SK-N-SH (cell line): ENCODE results near the gene SCNN1A. TPM values are rescaled to one million over a fixed set of nuclear protein-coding genes. Genes with fewer than 3 reads are reported as not detected.

Source experiments
- CTCF ChIA-PET: fragments of 300-600, 350-600 bp; formaldehyde crosslinking; extraction: SDS; loops from one replicate; lab custom pipeline; 2021; lab: Yijun Ruan, JAX
- POLR2A ChIA-PET: fragments of 350-600 bp; sonication (Branson Sonifier 250); formaldehyde crosslinking; extraction: SDS; loops from one replicate; lab custom pipeline; 2020; ENCODE audit warnings: antibody characterized with exemption, inconsistent platforms; lab: Yijun Ruan, JAX
- DNase-seq: peaks from one replicate; pipeline ENCODE4 v3.0.0; 2012
- H2AFZ ChIP-seq: fragments of 200-600 bp; sonication (generic); 2 replicates; pipeline ENCODE4 v1.8.1; 2016; ENCODE audit warnings: antibody characterized with exemption, mild to moderate bottlenecking, low read depth
- H3F3A ChIP-seq: fragments of 200-600 bp; sonication (generic); replicated peaks from 2 replicates; pipeline ENCODE3; 2016; ENCODE audit warnings: antibody characterized with exemption, mild to moderate bottlenecking; ENCODE audit not compliant: insufficient read depth
- H3K27ac ChIP-seq, 2 experiments: fragments of 200-500 bp in 1 of 2; fragments of 200-600 bp in 1 of 2; sonication (Bioruptor generic) in 1 of 2; sonication (generic), shearing (Covaris generic) in 1 of 2; 2 replicates each; pipeline versions ENCODE4 v1.5.1 to v1.6.1; 2014 to 2016; ENCODE audit warnings: low read depth in 2 of 2, inconsistent platforms in 1 of 2, low read length in 1 of 2, mild to moderate bottlenecking in 1 of 2, mixed read lengths in 1 of 2
- H3K27me3 ChIP-seq: fragments of 200-600 bp; sonication (generic), shearing (Covaris generic); 2 replicates; pipeline ENCODE4 v1.6.1; 2016; ENCODE audit warnings: mixed run types; ENCODE audit not compliant: insufficient read depth
- H3K36me3 ChIP-seq, 2 experiments: fragments of 200-500 bp in 1 of 2; fragments of 200-600 bp in 1 of 2; sonication (Bioruptor generic) in 1 of 2; sonication (generic) in 1 of 2; replicated peaks in 1 of 2; 2 replicates each; pipeline versions ENCODE3 to v1.5.1; 2014 to 2016; ENCODE audit warnings: low read length in 1 of 2, mild to moderate bottlenecking in 1 of 2; ENCODE audit not compliant: insufficient read depth in 2 of 2, control insufficient read depth in 1 of 2
- H3K4me1 ChIP-seq, 2 experiments: fragments of 200-500 bp in 1 of 2; fragments of 200-600 bp in 1 of 2; sonication (Bioruptor generic) in 1 of 2; sonication (generic), shearing (Covaris generic) in 1 of 2; 2 replicates each; pipeline versions ENCODE4 v1.5.1 to v1.6.1; 2014 to 2016; ENCODE audit warnings: low read depth in 1 of 2, low read length in 1 of 2, mixed run types in 1 of 2; ENCODE audit not compliant: insufficient read depth in 2 of 2, control insufficient read depth in 1 of 2
- H3K4me2 ChIP-seq: fragments of 200-600 bp; sonication (generic), shearing (Covaris generic); 2 replicates; pipeline ENCODE4 v1.6.1; 2017; ENCODE audit warnings: mixed run types
- H3K4me3 ChIP-seq, 2 experiments: fragments of 200-500 bp in 1 of 2; fragments of 200-600 bp in 1 of 2; sonication (Bioruptor generic) in 1 of 2; sonication (generic), shearing (Covaris generic) in 1 of 2; 2 replicates each; pipeline versions ENCODE4 v1.5.1 to v1.8.1; 2014 to 2016; ENCODE audit warnings: low read depth in 2 of 2, inconsistent platforms in 1 of 2, low read length in 1 of 2, mild to moderate bottlenecking in 1 of 2, mixed read lengths in 1 of 2, moderate library complexity in 1 of 2
- H3K79me2 ChIP-seq: fragments of 200-600 bp; sonication (generic); 2 replicates; pipeline ENCODE4 v1.8.1; 2017; ENCODE audit warnings: mild to moderate bottlenecking; ENCODE audit not compliant: insufficient read depth
- H3K9ac ChIP-seq: fragments of 200-600 bp; sonication (generic); 2 replicates; pipeline ENCODE4 v1.6.1; 2017; ENCODE audit warnings: mixed run types
- H3K9me2 ChIP-seq: fragments of 200-600 bp; sonication (generic); 2 replicates; pipeline ENCODE4 v1.6.1; 2017; ENCODE audit warnings: mixed run types
- H3K9me3 ChIP-seq: fragments of 200-600 bp; sonication (generic); 2 replicates; pipeline ENCODE4 v1.6.1; 2017; ENCODE audit warnings: mixed run types, mild to moderate bottlenecking, moderate library complexity
- H4K20me1 ChIP-seq: fragments of 200-600 bp; sonication (generic); 2 replicates; pipeline ENCODE4 v1.6.1; 2017; ENCODE audit warnings: mild to moderate bottlenecking, mixed run types; ENCODE audit not compliant: insufficient read depth
- CHD2 ChIP-seq: fragments of 150-350 bp; IDR thresholded peaks from 2 replicates; pipeline ENCODE4 v1.6.1; 2018; ENCODE audit warnings: low read length; ENCODE audit not compliant: partially characterized antibody
- ELF1 ChIP-seq: IDR thresholded peaks from 2 replicates; pipeline ENCODE4 v1.4.0; 2012
- EZH2phosphoT487 ChIP-seq: fragments of 200-600 bp; sonication (generic); IDR thresholded peaks from 2 replicates; pipeline ENCODE4 v1.6.1; 2017; ENCODE audit warnings: low read depth, mixed run types, mild to moderate bottlenecking, antibody characterized with exemption, moderate library complexity, borderline replicate concordance
- FOXJ3 ChIP-seq: sonication (generic); formaldehyde crosslinking; IDR thresholded peaks from 2 replicates; pipeline ENCODE4 v1.5.1; 2020; ENCODE audit warnings: mild to moderate bottlenecking, missing genetic modification reagents
- GABPA ChIP-seq: IDR thresholded peaks from 2 replicates; pipeline ENCODE4 v1.4.0; 2012; ENCODE audit warnings: low read depth, mild to moderate bottlenecking
- GATA2 ChIP-seq: sonication (generic); formaldehyde crosslinking; IDR thresholded peaks from 2 replicates; pipeline ENCODE4 v1.5.0; 2020; ENCODE audit warnings: mild to moderate bottlenecking, missing genetic modification reagents
- MEF2A ChIP-seq: IDR thresholded peaks from 2 replicates; pipeline ENCODE4 v1.4.0; 2012; ENCODE audit warnings: low read depth, borderline replicate concordance
- MXI1 ChIP-seq: IDR thresholded peaks from 2 replicates; pipeline ENCODE4 v1.6.1; 2012; ENCODE audit warnings: mild to moderate bottlenecking, low read depth, low read length, improper control_type of control experiment
- NRF1 ChIP-seq: IDR thresholded peaks from 2 replicates; pipeline ENCODE4 v1.6.1; 2012; ENCODE audit warnings: low read depth, mild to moderate bottlenecking, low read length
- POLR2AphosphoS5 ChIP-seq: IDR thresholded peaks from 2 replicates; pipeline ENCODE4 v1.6.1; 2012; ENCODE audit warnings: low read depth, low read length
- RFX5 ChIP-seq: IDR thresholded peaks from 2 replicates; pipeline ENCODE4 v1.6.1; 2012; ENCODE audit warnings: mild to moderate bottlenecking, improper control_type of control experiment, low read length
- SIN3A ChIP-seq: IDR thresholded peaks from 2 replicates; pipeline ENCODE4 v1.6.1; 2012; ENCODE audit warnings: low read depth, mild to moderate bottlenecking, low read length, moderate library complexity, borderline replicate concordance
- SMC3 ChIP-seq: IDR thresholded peaks from 2 replicates; pipeline ENCODE4 v1.6.1; 2012; ENCODE audit warnings: low read depth, low read length, improper control_type of control experiment
- TAF1 ChIP-seq: IDR thresholded peaks from 2 replicates; pipeline ENCODE4 v1.6.1; 2012; ENCODE audit warnings: low read depth, mild to moderate bottlenecking, low read length, moderate library complexity, borderline replicate concordance
- TCF12 ChIP-seq: IDR thresholded peaks from 2 replicates; pipeline ENCODE4 v1.4.0; 2012
- WGBS: methylation state at CpG from one replicate; pipeline ENCODE4 v1.1.6; 2017; ENCODE audit warnings: low lambda C conversion rate; 5-methylcytosine and 5-hydroxymethylcytosine counted together
- polyA plus RNA-seq, 3 experiments: library from polyadenylated mRNA; depleted of rRNA; stranded (reverse); fragments of >200 nt; gene quantifications; 2 replicates each; pipeline ENCODE4 v1.2.3, GENCODE V29; 2012
- TF ChIP-seq, protein P1 (sequence below): fragments of 200-600 bp; sonication (generic); IDR thresholded peaks from 2 replicates; pipeline ENCODE4 v1.6.1; 2017; ENCODE audit warnings: antibody characterized with exemption, mild to moderate bottlenecking, moderate library complexity
- TF ChIP-seq, protein P2 (sequence below): IDR thresholded peaks from 2 replicates; pipeline ENCODE4 v1.4.0; 2012; ENCODE audit warnings: low read depth
- TF ChIP-seq, protein P3 (sequence below): fragments of 150-350 bp; IDR thresholded peaks from 2 replicates; pipeline ENCODE4 v1.6.1; 2017; ENCODE audit warnings: antibody characterized with exemption, low read length, low read depth, borderline replicate concordance
- TF ChIP-seq, protein P4 (sequence below): IDR thresholded peaks from 2 replicates; pipeline ENCODE4 v1.6.1; 2012; ENCODE audit warnings: mild to moderate bottlenecking, low read depth, low read length, moderate library complexity

The SCNN1A gene
- polyA plus RNA-seq, 1 of the 3 experiments (the other 2 are of a cell fraction), result 1.6 TPM

DNA sequence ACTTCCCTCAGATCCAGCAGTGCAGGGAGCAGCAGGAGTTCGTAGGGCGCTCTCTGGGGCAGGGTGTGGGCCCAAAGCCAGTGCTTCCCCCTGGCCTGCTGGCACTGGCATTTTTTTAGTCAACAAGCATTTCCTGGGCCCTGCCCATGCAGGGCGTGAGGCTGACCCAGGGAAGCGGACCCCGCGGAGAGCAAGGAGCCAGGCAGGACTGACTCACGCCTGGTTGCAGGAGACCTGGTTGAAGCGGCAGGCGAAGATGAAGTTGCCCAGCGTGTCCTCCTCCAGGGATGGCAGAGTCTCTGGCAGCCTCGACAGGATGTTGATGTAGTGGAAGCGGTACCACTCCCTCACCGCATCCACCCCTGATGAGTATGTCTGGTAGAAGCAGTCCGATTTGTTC, 13.5 kb downstream of the SCNN1A start:
- WGBS, result 69% methylated on average over 14 of the region's 14 CpGs
- POLR2A ChIA-PET, result no interaction called here
- H3K27ac ChIP-seq, result no peak overlapping the region; a peak in 1 of 4 replicates
- peaks cover 6% of the 10 kb centered on the region for H3F3A ChIP-seq
- no peaks in the 10 kb centered on the region for H3K36me3 ChIP-seq
- no peak for DNase-seq
- H3K9me3 ChIP-seq, result no peaks in the 10 kb centered on the region
- TF ChIP-seq, protein P1, sequence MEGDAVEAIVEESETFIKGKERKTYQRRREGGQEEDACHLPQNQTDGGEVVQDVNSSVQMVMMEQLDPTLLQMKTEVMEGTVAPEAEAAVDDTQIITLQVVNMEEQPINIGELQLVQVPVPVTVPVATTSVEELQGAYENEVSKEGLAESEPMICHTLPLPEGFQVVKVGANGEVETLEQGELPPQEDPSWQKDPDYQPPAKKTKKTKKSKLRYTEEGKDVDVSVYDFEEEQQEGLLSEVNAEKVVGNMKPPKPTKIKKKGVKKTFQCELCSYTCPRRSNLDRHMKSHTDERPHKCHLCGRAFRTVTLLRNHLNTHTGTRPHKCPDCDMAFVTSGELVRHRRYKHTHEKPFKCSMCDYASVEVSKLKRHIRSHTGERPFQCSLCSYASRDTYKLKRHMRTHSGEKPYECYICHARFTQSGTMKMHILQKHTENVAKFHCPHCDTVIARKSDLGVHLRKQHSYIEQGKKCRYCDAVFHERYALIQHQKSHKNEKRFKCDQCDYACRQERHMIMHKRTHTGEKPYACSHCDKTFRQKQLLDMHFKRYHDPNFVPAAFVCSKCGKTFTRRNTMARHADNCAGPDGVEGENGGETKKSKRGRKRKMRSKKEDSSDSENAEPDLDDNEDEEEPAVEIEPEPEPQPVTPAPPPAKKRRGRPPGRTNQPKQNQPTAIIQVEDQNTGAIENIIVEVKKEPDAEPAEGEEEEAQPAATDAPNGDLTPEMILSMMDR, result no peak
- TF ChIP-seq, protein P2, sequence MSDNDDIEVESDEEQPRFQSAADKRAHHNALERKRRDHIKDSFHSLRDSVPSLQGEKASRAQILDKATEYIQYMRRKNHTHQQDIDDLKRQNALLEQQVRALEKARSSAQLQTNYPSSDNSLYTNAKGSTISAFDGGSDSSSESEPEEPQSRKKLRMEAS, result 0 out of 2 replicates have a peak, but pooled peaks have one; percentile 38
- no peaks in the 10 kb centered on the region for H3K9me2 ChIP-seq
- CTCF ChIA-PET, result no interaction called here
- no peak overlapping the region for H3K9ac ChIP-seq
- H3K4me2 ChIP-seq, result 0 out of 2 replicates have a peak overlapping the region, but pooled peaks have one; percentile 33
- no peak overlapping the region for H2AFZ ChIP-seq
- H3K27me3 ChIP-seq, result no peaks in the 10 kb centered on the region
- H4K20me1 ChIP-seq, result no peaks in the 10 kb centered on the region
- peaks cover 0 to 7% of the 10 kb centered on the region in 2 experiments; a peak in 1 of 4 replicates for H3K4me1 ChIP-seq
- H3K79me2 ChIP-seq, result no peaks in the 10 kb centered on the region
- no peak overlapping the region for H3K4me3 ChIP-seq

DNA sequence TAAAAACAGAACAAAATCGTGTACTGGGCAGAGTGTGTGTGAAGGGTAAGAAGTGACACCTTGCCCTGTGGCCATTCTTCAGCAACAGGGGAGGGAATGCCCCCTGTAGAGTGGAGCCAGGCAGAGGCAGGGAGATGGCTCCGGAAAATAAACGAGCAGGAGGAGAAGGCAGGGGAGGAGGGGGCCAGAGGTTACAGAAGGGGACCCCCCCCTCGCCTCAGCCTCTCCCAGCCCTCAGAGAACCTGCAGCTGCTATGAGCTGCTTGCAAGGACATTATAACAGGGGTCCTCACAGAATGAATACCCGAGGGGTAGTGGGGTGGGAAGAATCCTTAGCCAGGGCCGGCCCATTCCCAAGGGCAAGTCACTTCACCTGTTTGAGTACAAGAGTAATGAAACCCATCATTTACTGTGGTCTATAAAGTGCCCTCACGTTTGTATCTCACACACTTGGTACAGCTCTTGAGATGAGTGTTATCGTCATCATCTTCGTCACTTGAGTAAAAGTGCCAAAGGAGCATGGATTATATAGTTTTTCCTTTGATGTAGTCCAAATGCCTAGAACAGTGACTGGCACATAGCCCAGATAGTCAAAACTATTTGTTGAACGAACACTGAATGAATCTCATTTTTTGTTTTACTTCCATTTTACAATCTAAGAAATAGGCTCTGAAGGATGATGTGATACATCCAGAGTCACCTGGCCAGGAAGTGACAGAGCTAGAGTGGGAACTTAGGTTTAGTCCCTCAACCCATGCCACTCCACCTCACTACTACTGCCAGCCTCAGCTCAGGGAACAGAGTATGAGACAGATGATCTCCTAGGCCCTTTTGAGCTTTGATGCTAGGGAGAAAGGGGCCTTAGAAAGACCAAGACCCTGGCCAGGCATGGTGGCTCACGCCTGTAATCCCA, 14.5 kb downstream of the SCNN1A start:
- peaks cover 0 to 7% of the 10 kb centered on the region in 2 experiments; a peak in 1 of 4 replicates for H3K4me1 ChIP-seq
- no peaks in the 10 kb centered on the region for H3K79me2 ChIP-seq
- no peak for DNase-seq
- ChIA-PET CTCF (no interaction called here), POLR2A (no interaction called here)
- no peak overlapping the region for H3K9ac ChIP-seq
- no peak overlapping the region for H3K4me2 ChIP-seq
- H3K4me3 ChIP-seq, result no peak overlapping the region
- H3K27ac ChIP-seq, result no peak overlapping the region
- H3K9me3 ChIP-seq, result no peaks in the 10 kb centered on the region
- H3K9me2 ChIP-seq, result no peaks in the 10 kb centered on the region
- H4K20me1 ChIP-seq, result no peaks in the 10 kb centered on the region
- H3K36me3 ChIP-seq, result no peaks in the 10 kb centered on the region
- TF ChIP-seq GATA2, result no peak
- no peak for TF ChIP-seq NRF1
- TF ChIP-seq, protein P3, sequence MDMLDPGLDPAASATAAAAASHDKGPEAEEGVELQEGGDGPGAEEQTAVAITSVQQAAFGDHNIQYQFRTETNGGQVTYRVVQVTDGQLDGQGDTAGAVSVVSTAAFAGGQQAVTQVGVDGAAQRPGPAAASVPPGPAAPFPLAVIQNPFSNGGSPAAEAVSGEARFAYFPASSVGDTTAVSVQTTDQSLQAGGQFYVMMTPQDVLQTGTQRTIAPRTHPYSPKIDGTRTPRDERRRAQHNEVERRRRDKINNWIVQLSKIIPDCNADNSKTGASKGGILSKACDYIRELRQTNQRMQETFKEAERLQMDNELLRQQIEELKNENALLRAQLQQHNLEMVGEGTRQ, result no peak
- no peak for TF ChIP-seq SIN3A
- no peak for TF ChIP-seq GABPA
- TF ChIP-seq MEF2A, result no peak
- no peak for TF ChIP-seq POLR2AphosphoS5
- TF ChIP-seq TAF1, result no peak
- no peak for TF ChIP-seq ELF1
- no peak for TF ChIP-seq EZH2phosphoT487
- no peak for TF ChIP-seq RFX5
- no peak for TF ChIP-seq CHD2
- TF ChIP-seq MXI1, result no peak
- no peak for TF ChIP-seq FOXJ3 (CRISPR knock-in tag)
- TF ChIP-seq TCF12, result no peak
- no peak for TF ChIP-seq SMC3
- TF ChIP-seq, protein P4, sequence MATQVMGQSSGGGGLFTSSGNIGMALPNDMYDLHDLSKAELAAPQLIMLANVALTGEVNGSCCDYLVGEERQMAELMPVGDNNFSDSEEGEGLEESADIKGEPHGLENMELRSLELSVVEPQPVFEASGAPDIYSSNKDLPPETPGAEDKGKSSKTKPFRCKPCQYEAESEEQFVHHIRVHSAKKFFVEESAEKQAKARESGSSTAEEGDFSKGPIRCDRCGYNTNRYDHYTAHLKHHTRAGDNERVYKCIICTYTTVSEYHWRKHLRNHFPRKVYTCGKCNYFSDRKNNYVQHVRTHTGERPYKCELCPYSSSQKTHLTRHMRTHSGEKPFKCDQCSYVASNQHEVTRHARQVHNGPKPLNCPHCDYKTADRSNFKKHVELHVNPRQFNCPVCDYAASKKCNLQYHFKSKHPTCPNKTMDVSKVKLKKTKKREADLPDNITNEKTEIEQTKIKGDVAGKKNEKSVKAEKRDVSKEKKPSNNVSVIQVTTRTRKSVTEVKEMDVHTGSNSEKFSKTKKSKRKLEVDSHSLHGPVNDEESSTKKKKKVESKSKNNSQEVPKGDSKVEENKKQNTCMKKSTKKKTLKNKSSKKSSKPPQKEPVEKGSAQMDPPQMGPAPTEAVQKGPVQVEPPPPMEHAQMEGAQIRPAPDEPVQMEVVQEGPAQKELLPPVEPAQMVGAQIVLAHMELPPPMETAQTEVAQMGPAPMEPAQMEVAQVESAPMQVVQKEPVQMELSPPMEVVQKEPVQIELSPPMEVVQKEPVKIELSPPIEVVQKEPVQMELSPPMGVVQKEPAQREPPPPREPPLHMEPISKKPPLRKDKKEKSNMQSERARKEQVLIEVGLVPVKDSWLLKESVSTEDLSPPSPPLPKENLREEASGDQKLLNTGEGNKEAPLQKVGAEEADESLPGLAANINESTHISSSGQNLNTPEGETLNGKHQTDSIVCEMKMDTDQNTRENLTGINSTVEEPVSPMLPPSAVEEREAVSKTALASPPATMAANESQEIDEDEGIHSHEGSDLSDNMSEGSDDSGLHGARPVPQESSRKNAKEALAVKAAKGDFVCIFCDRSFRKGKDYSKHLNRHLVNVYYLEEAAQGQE, result no peak
- H3F3A ChIP-seq, result peaks cover 6% of the 10 kb centered on the region
- no peaks in the 10 kb centered on the region for H3K27me3 ChIP-seq
- WGBS, result 71% methylated on average over 10 of the region's 11 CpGs
- no peak overlapping the region for H2AFZ ChIP-seq
